HFF-Myc (cell line): Measurements from ENCODE around the gene LRRFIP1.

ENCODE experiments used
- DNase-seq: peaks from one replicate; pipeline ENCODE4 v3.0.0-alpha.2; 2011; ENCODE audit warnings: low read depth; ENCODE audit errors: extremely low read depth
- H3K4me3 ChIP-seq: replicated peaks from 2 replicates; pipeline ENCODE4 v1.5.1; 2011; ENCODE audit warnings: low read depth, mild to moderate bottlenecking, control low read depth, low read length
- TF ChIP-seq, protein P1 (sequence below): IDR thresholded peaks from 2 replicates; pipeline ENCODE4 v1.5.1; 2012; ENCODE audit warnings: mild to moderate bottlenecking, low read depth, low read length, control low read depth; ENCODE audit errors: missing control alignments

LRRFIP1 gene

DNA sequence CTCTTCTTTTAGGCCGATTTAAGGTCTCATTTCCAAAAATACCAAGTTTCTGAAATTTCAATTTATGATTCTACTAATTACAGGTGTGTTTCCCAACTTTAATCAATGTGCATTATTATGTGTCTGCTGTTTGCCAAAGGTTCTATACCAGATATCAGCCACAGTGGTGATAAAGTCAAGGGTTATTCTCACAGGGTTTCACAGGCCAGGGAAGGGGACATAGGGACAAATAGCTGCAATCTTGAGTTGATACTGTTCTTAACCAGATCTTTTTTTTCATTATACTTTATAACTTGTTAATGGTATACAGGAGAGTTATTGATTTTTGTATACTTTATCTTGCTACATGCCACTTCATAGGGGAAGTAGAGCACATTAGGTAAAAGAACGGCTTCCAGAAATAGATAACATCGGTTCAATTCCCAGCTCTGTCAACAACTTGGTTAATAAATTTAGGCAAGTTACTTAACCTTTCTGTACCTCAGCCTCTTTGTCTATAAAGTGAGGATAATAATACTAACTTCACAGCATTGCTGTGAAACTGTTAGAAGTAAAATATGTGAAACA is 200.1 kb downstream of the LRRFIP1 start:
- DNase-seq = no peak
- TF ChIP-seq, protein P1, sequence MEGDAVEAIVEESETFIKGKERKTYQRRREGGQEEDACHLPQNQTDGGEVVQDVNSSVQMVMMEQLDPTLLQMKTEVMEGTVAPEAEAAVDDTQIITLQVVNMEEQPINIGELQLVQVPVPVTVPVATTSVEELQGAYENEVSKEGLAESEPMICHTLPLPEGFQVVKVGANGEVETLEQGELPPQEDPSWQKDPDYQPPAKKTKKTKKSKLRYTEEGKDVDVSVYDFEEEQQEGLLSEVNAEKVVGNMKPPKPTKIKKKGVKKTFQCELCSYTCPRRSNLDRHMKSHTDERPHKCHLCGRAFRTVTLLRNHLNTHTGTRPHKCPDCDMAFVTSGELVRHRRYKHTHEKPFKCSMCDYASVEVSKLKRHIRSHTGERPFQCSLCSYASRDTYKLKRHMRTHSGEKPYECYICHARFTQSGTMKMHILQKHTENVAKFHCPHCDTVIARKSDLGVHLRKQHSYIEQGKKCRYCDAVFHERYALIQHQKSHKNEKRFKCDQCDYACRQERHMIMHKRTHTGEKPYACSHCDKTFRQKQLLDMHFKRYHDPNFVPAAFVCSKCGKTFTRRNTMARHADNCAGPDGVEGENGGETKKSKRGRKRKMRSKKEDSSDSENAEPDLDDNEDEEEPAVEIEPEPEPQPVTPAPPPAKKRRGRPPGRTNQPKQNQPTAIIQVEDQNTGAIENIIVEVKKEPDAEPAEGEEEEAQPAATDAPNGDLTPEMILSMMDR = no peak
- no peak overlapping the region for H3K4me3 ChIP-seq
